Measurements from ENCODE around the gene HSPD1. TPM values are rescaled to one million over a fixed set of nuclear protein-coding genes. Genes with fewer than 3 reads are reported as not detected.

Gene HSPD1
- total and polyA plus RNA-seq, 9 of the 15 experiments (the other 6 are each of a cell fraction or from before 2014, with no cell fraction given), result 398 to 1,014 (median 622) TPM

- ATAC-seq (no peak), FAIRE-seq (no peak), DNase-seq (ENCODE audit: extremely low read depth in 1 of 4, low spot score in 3 of 4) (no peak)
- no peaks in the 10 kb centered on the region for H4K20me1 ChIP-seq (replicated peaks; ENCODE audit: control insufficient read depth, insufficient read depth, low read length)
- H3K4me1 ChIP-seq (replicated peaks in 1 of 2; ENCODE audit: control insufficient read depth in 2 of 2, insufficient read depth in 2 of 2, low read length in 2 of 2), result peaks cover 0 to 3% of the 10 kb centered on the region in 2 experiments; a peak in 3 of 5 replicates
- no peak overlapping the region for H3K27ac ChIP-seq (ENCODE audit: extremely low read depth, low read depth, low read length)
- no peaks in the 10 kb centered on the region for H3K9me3 ChIP-seq (replicated peaks; ENCODE audit: control insufficient read depth, insufficient read depth, low read depth, low read length)
- H3K36me3 ChIP-seq (ENCODE audit: control insufficient read depth, insufficient read depth, low read length), result peaks cover 17% of the 10 kb centered on the region; the same call in 1 of the 3 replicates
- H3K4me2 ChIP-seq (ENCODE audit: insufficient read depth, low read length), result 0 out of 2 replicates have a peak overlapping the region, but pooled peaks have one; percentile 96
- H3K79me2 ChIP-seq (ENCODE audit: control insufficient read depth, insufficient read depth, low read length), result peaks cover 61% of the 10 kb centered on the region
- intact Hi-C loops (cut with micrococcal nuclease), result no loop called here
- in situ Hi-C loops (cut with MboI), result no loop called here
- no peaks in the 10 kb centered on the region for H3K9me1 ChIP-seq (ENCODE audit: control insufficient read depth, insufficient read depth, low read length)
- H3K27me3 ChIP-seq (ENCODE audit: control insufficient read depth in 2 of 2, insufficient read depth in 2 of 2, low read length in 2 of 2), result no peaks in the 10 kb centered on the region
- H2AFZ ChIP-seq (ENCODE audit: low read depth, low read length), result no peak overlapping the region
- H3K4me3 ChIP-seq, result no peak overlapping the region
- POLR2A ChIA-PET, result interaction anchor here (1.0 kb wide), 1 partner anchor 9 kb away, joined by 4 read pairs; no protein-coding TSS in a partner anchor
- no peak overlapping the region; a peak in 1 of 4 replicates for H3K9ac ChIP-seq (ENCODE audit: insufficient read depth in 1 of 2, low read depth in 2 of 2, low read length in 2 of 2)
- no TSS peak for BruUV-seq (replicated peaks)
- CTCF ChIA-PET (ENCODE audit: low intra/inter-chr PET ratio), result no interaction called here
- WGBS (ENCODE audit: insufficient coverage, low coverage, missing lambda C conversion rate), result 100% methylated on average over 1 of the region's 1 CpG
- TF ChIP-seq BHLHE40 (IDR thresholded peaks at IDR 0.05; ENCODE audit: low read length) (no peak), KDM5B (IDR thresholded peaks at IDR 0.05; ENCODE audit: insufficient replicate concordance, low read depth, low read length) (no peak), ZC3H4 (CRISPR knock-in tag; IDR thresholded peaks at IDR 0.05; ENCODE audit: borderline replicate concordance) (no peak), STAT6 (CRISPR knock-in tag; IDR thresholded peaks at IDR 0.05) (no peak), HINFP (tag; conservative IDR thresholded peaks at IDR 0.05; ENCODE audit: low read depth) (no peak), CREB3 (tag; conservative IDR thresholded peaks at IDR 0.05; ENCODE audit: low read depth) (no peak), BACH1 (tag; IDR thresholded peaks at IDR 0.05) (no peak), ERF (CRISPR knock-in tag; IDR thresholded peaks at IDR 0.05) (no peak), CREB1 (IDR thresholded peaks at IDR 0.05) (no peak), CREB1 (CRISPR knock-in tag; IDR thresholded peaks at IDR 0.05) (no peak), AFF1 (IDR thresholded peaks at IDR 0.05; ENCODE audit: low read depth in 1 of 2, partially characterized antibody in 2 of 2) (no peak), ZNF12 (CRISPR knock-in tag; IDR thresholded peaks at IDR 0.05) (no peak)
These were observed 44.2 kb downstream of the HSPD1 start for GRCh38 chr2:197455428-197455827.

All from K562 (cell line).